Renal cortical epithelial cell (primary cell): ENCODE data around the gene ZNF747. TPM values are rescaled to one million over a fixed set of nuclear protein-coding genes. Genes with fewer than 3 reads are reported as not detected.
A peak's percentile ranks its signal among the peaks of the same experiment; 100 is the strongest.
"Not testable (repeated sequence)": the region's sequence is repeated elsewhere in the genome, so short reads cannot be mapped to it uniquely, and the experiment has no call there.

ENCODE experiments used
- DNase-seq: peaks from one replicate; pipeline ENCODE4 v3.0.0-alpha.2; 2011; ENCODE audit warnings: low read depth
- total RNA-seq: library from RNA; depleted of rRNA; stranded (reverse); fragments of >200 nt; gene quantifications from 2 replicates; pipeline ENCODE4 v1.2.3, GENCODE V29; 2014

Gene ZNF747
- total RNA-seq, 1 donor from 2014 or later = 11.7 TPM

GRCh38 chr16:30557957-30558788, 23.5 kb upstream of the ZNF747 start, which contains the start of gene ZNF764:
Gene ZNF764 (minus strand): TSS chr16:30558374. CDS start chr16:30558182, 192 bp downstream.
- peak; percentile 93 for DNase-seq

- no peak for DNase-seq
Measured at GRCh38 chr16:30557707-30557956, 23.0 kb upstream of the ZNF747 start.

GRCh38 chr16:30556125-30556473, 21.4 kb upstream of the ZNF747 start:
- no peak for DNase-seq

- DNase-seq = no peak
Measured at GRCh38 chr16:30555315-30556124, 20.9 kb upstream of the ZNF747 start.

- no peak for DNase-seq
Measured at GRCh38 chr16:30554557-30555314, 20.1 kb upstream of the ZNF747 start.

GRCh38 chr16:30553393-30553899, 18.8 kb upstream of the ZNF747 start:
- no peak for DNase-seq

GRCh38 chr16:30552956-30553355, 18.3 kb upstream of the ZNF747 start:
- DNase-seq = no peak

GRCh38 chr16:30551781-30552180, 17.1 kb upstream of the ZNF747 start:
- no peak for DNase-seq

GRCh38 chr16:30548416-30549253, 14.0 kb upstream of the ZNF747 start:
- no peak for DNase-seq

- no peak for DNase-seq
Measured at GRCh38 chr16:30546115-30546514, 11.5 kb upstream of the ZNF747 start.

- DNase-seq = no peak
Measured at GRCh38 chr16:30543067-30543466, 8.4 kb upstream of the ZNF747 start.

GRCh38 chr16:30541502-30542329, 7.1 kb upstream of the ZNF747 start:
- peak; percentile 54 for DNase-seq

GRCh38 chr16:30540916-30541464, 6.3 kb upstream of the ZNF747 start:
- not testable (repeated sequence) for DNase-seq

GRCh38 chr16:30539986-30540526, 5.4 kb upstream of the ZNF747 start:
- DNase-seq = not testable (repeated sequence)

- no peak for DNase-seq
Measured at GRCh38 chr16:30539000-30539964, 4.6 kb upstream of the ZNF747 start.

GRCh38 chr16:30536391-30537024, 1.9 kb upstream of the ZNF747 start:
- peak; percentile 42 for DNase-seq

- peak; percentile 58 for DNase-seq
Measured at GRCh38 chr16:30535777-30536190, 1.1 kb upstream of the ZNF747 start.
